KBM-7 (cell line): ENCODE results near the gene TLE3.

ENCODE experiments used
- DNase-seq: peaks from one replicate; pipeline ENCODE4 v3.0.0-alpha.2; 2015
- in situ Hi-C: fragments of 300-500 bp; cut with MboI; formaldehyde crosslinking; loops from 2 replicates; pipeline ENCODE4 v1.14.3; 2020; ENCODE audit warnings: low sequenced_read_pairs, low pct_unique_long_range_greater_than_20kb, mixed read lengths

TLE3 gene

DNA sequence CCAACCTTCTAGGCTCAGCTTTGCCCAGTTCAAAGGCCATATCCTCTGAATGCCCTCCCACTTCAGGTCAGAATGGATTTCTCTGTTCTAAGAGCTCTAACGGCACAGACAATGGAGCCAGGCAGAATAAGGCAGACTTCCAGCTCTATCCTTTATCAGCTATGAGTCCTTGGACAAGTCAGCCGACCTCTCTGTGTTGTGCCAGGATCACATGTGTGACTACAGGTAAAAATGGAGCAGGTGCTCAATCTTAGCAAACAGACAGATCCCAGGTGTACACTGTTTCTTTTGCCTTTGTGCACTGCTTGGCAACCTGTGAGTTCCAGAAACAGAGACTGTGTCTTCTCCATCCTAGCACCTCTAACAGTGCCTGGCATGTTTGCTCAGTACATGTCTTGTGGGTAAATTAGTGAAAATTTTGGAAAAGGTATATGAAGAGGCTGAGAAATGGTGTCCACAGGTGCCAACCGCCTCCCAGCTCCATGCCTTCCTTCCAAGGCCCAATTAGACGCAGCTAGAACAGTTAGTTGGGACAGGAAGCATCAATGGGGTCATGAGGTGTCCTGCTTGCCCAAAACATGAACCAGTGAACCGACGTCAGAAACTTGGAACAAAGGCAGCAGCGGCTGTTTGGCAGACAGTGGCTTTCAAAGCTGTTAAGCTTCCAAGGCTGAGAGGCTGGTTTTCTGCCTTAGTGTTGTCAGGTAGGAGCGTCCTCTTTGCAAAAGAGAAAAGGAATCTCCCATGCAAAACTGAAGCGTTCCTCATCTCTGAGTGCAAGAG is 28.7 kb downstream of the TLE3 start:
- DNase-seq = no peak
- in situ Hi-C loops = no loop called here

GRCh38 chr15:70067681-70068080 is 30.0 kb downstream of the TLE3 start:
- DNase-seq = no peak

GRCh38 chr15:70067011-70067410 is 30.7 kb downstream of the TLE3 start:
- DNase-seq = no peak
- in situ Hi-C loops = no loop called here

More at GRCh38 chr15:70067681-70068080, 30.0 kb downstream of the TLE3 start:
- in situ Hi-C loops = no loop called here

GRCh38 chr15:70066447-70066846 is 31.3 kb downstream of the TLE3 start:
- in situ Hi-C loops = no loop called here
- no peak for DNase-seq

GRCh38 chr15:70066004-70066403 is 31.7 kb downstream of the TLE3 start:
- DNase-seq = no peak
- in situ Hi-C loops = no loop called here

GRCh38 chr15:70065006-70065722 is 32.6 kb downstream of the TLE3 start:
- no peak for DNase-seq

DNA sequence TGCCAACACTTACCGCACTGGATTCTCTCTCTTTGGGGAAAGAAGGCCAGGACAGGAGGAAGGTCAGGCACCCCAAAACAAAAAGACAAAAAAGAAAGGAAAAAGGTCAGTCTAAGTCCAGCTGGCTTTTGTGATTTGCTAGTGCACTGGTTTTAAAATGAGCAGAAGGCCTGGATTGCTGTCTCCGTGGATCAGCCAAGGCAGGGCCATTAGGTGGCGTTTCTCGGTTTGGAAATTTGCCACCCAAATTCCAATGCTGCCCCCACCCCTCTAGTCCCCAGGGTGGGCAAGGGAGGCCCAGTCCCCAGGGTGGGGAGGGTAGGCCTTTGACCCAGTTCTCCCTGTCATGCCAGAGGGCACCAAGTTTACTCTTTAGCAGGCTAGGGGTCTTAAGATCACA is 33.3 kb downstream of the TLE3 start:
- in situ Hi-C loops = no loop called here
- no peak for DNase-seq

More at GRCh38 chr15:70065006-70065722, 32.6 kb downstream of the TLE3 start:
- in situ Hi-C loops = no loop called here

GRCh38 chr15:70063980-70064379 is 33.7 kb downstream of the TLE3 start:
- in situ Hi-C loops = no loop called here
- no peak for DNase-seq

DNA sequence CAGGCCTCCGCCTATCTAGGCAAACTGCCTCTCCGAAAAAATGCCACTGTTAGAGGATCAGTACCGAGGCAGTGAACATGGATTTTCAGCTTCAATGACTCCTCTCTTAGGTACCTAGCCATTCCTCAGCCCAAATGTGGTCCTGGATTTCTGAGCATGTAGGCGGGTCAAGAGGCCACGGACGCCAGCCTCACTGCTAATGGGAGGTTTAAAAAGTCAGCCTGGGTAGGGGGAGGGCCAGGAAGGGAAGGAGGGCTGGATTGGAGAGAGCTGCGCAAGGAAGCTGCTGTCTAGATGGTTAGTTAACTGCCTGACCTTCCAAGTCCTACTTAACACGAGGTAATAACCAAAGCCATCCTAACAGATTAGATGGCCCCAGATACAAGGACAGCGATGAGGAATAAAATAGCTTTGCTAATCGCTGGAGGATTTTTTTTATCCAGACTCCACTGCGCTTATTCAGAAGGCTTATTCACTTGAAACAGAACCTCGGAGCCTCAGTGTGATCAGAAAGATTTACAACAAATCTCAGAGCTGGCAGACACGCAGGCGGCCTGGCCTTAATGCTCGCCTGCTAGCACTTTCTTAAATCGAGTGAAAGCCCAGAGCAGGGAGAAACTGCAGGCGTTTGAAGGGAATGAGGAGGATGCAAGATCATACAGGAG is 34.3 kb downstream of the TLE3 start:
- DNase-seq = no peak
- in situ Hi-C loops = no loop called here

GRCh38 chr15:70062321-70062956 is 35.3 kb downstream of the TLE3 start:
- in situ Hi-C loops = no loop called here

GRCh38 chr15:70061696-70062270 is 35.9 kb downstream of the TLE3 start:
- no peak for DNase-seq
- in situ Hi-C loops = no loop called here

More at GRCh38 chr15:70062321-70062956, 35.3 kb downstream of the TLE3 start:
- no peak for DNase-seq

DNA sequence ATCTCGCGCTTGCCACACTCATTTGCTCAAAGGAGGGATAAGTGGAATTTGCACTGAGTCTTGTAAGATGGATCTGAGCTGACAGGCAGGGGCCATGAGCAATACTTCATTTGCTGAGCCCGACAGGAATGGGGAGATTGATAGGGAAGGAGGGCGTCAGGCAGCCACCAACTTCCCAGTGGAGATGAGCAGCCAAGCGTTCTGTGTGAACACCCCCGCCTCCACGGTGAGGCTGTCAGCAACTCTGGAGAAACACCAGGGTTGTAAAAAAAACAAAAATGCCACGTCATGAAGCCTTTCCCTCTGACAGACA is 36.8 kb downstream of the TLE3 start:
- in situ Hi-C loops = no loop called here
- no peak for DNase-seq

DNA sequence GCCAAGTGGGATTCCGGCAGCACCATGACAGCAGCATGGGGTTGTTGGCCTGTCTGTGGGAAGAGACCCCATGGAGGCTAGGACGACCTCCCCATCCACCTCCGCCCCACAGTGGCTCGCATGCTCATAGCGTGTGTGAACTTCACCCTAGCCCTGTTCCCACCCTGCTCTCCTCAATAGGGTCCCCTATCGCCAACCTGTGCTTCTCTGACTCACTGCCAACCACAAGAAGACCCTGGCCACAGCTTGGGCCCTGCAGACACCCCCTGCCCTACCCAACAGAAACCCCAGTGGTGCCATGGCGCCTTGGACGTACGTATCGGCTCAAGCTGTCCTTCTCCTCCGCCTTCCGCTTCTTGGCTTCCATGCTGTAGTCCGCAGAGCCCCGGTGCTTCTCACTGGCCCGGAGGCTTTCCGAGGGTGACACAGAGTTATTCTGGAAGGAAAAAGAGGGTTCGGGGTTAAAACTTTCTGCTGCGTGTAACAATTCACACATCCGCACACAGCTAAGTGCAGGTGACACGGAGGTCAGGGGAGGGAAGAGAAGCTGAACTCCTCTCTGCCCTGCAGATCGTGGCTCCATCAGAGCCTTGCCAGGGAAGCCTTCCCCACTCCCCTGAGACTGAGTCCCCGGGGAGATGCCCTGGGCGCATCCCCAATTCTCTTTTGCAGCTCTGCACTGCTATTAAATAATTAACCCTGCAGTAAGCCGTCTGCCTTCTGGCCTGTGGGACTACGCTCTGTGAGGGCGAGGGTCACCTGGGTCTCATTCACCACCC is 37.3 kb downstream of the TLE3 start:
- in situ Hi-C loops = no loop called here
- no peak for DNase-seq

GRCh38 chr15:70059476-70060213 is 38.1 kb downstream of the TLE3 start:
- in situ Hi-C loops = no loop called here
- DNase-seq = no peak

- no peak for DNase-seq
- in situ Hi-C loops = no loop called here
Measured at GRCh38 chr15:70058642-70059360, 38.9 kb downstream of the TLE3 start.

DNA sequence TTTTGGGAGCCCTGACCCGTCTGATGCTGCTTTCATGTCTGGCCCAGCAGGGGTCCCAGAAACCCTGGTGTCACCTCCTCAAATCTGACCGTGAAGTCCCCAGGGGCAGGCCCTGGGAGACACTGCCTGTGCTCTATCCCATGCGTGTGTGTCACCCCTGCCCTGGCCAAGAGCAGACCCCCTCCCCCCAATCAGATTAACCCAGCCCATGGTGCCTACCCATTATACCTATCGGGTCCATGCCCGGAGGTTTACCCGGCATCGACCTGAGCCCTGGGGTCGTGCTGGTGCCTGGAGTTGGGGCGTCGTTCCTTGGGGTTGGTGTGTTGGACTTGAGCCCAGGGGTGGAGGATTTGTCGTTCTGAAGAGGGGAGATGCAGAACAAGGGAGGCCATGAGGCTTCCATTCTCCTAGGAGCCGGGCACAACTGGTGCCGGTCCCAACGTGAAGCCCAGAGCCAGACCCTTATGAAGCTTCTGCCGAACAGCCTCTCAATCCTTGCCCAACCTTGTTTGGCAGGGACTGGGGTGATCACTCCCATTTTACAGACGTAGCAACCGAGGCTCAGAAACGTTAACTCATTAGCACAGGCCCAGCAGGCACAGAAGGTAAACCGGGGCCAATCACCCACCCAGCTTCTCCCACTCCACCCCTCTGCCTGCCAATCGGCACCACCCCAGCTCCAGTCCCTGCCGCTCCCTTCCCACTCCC is 39.6 kb downstream of the TLE3 start:
- no peak for DNase-seq
- in situ Hi-C loops = no loop called here

GRCh38 chr15:70056091-70056680 is 41.5 kb downstream of the TLE3 start:
- in situ Hi-C loops = no loop called here

More at GRCh38 chr15:70056091-70056680, 41.5 kb downstream of the TLE3 start:
- DNase-seq = no peak
